Measurements from ENCODE around the gene ARFGAP3. TPM values are rescaled to one million over a fixed set of nuclear protein-coding genes. Genes with fewer than 3 reads are reported as not detected.
"Not testable (repeated sequence)": the region's sequence is repeated elsewhere in the genome, so short reads cannot be mapped to it uniquely, and the experiment has no call there.

ARFGAP3 gene
- total RNA-seq, 4 donors from 2014 or later, result 40.6 to 67.9 (median 49.1) TPM

DNA sequence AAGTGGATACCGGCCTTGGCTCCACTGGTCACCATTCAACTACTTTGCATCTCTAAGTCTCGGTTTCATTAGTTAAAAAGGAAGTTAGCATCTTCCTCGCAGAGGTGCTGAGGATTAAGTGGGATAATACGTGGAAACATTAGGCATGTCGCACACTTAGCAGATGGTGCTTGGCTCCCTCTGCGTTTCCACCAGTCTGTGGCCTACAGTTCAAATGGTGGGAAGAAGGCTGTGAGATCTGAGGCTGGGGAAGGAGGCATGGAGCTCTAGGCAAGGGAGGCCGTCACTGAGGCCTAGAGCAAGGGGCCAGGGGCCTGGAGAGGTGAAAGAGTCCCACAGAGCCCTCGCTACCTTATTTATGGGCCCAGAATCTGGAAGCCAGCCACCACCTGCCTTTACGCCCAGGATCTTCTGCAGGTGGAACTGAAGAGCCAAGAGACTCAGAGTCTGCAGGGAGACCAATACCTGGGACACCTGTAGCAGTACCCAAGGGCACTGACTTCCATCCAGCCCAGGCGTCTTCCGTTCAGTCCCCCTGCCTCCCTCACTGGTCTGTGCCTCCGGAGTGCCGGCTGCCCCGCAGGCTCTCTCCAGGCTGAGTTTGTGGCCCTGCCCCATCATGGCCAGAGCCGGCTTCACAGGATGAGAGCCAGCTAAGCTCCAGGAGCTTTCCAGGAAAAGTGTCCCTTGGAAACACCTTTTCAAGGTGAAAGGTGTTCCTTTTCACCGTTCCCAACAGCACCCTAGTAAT lies 70.3 kb downstream of the ARFGAP3 start:
- ATAC-seq, result no peak
- Histone ChIP-seq H3K27me3 (peaks cover 4% of the 10 kb centered on the region), H3K4me3 (no peak overlapping the region), H3K27ac (no peak overlapping the region), H3K9me3 (no peaks in the 10 kb centered on the region), H3K36me3 (no peaks in the 10 kb centered on the region), H3K4me1 (peaks cover 0 to 13% (median 6%) of the 10 kb centered on the region in 3 donors)
- no peak for TF ChIP-seq POLR2AphosphoS5 (IDR thresholded peaks at IDR 0.05)
- no peak for TF ChIP-seq POLR2A (IDR thresholded peaks at IDR 0.05)
- TF ChIP-seq, protein P1, sequence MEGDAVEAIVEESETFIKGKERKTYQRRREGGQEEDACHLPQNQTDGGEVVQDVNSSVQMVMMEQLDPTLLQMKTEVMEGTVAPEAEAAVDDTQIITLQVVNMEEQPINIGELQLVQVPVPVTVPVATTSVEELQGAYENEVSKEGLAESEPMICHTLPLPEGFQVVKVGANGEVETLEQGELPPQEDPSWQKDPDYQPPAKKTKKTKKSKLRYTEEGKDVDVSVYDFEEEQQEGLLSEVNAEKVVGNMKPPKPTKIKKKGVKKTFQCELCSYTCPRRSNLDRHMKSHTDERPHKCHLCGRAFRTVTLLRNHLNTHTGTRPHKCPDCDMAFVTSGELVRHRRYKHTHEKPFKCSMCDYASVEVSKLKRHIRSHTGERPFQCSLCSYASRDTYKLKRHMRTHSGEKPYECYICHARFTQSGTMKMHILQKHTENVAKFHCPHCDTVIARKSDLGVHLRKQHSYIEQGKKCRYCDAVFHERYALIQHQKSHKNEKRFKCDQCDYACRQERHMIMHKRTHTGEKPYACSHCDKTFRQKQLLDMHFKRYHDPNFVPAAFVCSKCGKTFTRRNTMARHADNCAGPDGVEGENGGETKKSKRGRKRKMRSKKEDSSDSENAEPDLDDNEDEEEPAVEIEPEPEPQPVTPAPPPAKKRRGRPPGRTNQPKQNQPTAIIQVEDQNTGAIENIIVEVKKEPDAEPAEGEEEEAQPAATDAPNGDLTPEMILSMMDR (IDR thresholded peaks at IDR 0.05), result no peak
- no peak for TF ChIP-seq EP300 (IDR thresholded peaks at IDR 0.05)
- WGBS, 2 donors (ENCODE audit: low coverage in 1 of 2), result 88 to 92% methylated on average over 6 to 15 of the region's 16 CpGs

DNA sequence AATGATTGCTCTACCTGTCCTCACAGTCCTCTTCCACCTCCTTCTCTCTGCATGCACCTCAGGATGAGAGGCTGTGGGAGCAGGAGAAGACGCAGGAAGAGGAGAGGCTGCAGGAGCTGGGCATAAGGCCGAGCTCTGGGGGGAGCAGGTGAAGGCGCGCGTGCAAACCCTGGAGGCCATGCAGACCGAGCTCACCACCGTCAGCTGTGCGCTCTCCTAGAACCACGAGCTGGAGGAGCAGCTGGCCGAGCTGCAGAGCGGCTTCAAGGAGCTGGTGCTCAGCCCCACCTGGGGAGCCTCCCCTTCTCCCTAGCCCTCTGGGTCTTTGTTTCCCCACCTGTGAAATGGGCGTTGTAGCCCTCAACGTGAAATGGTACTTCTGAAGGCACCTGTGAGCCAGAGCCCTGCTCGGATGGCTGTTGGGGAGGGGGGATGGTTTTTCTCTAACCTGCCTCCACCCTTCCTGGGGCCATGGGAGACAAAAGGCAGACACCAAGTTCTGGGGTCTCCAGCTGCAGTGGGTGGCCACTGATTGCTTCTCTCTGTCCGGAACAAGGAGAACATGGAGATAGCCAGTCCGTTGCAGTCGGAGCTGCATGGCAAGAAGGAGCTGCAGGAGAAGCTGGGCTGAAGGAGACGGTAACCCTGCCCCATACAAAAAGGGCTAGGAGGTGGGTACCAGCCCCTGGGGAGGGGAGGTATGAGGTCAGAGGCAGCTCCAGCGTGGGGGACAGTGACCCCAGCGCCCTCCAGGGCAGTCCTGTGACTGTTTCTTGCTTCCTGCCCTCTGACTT lies 71.2 kb downstream of the ARFGAP3 start:
- H3K4me3 ChIP-seq, result no peak overlapping the region
- peaks cover 4% of the 10 kb centered on the region for H3K27me3 ChIP-seq
- no peak overlapping the region for H3K27ac ChIP-seq
- peaks cover 0 to 4% (median 0%) of the 10 kb centered on the region in 3 donors for H3K4me1 ChIP-seq
- no peak for ATAC-seq
- H3K36me3 ChIP-seq, result no peaks in the 10 kb centered on the region
- 78 to 89% methylated on average over 5 to 11 of the region's 20 CpGs for WGBS, 2 donors (ENCODE audit: low coverage in 1 of 2)
- H3K9me3 ChIP-seq, result no peaks in the 10 kb centered on the region
- TF ChIP-seq, protein P1 (IDR thresholded peaks at IDR 0.05), result no peak
- TF ChIP-seq EP300 (IDR thresholded peaks at IDR 0.05) (no peak), POLR2AphosphoS5 (IDR thresholded peaks at IDR 0.05) (no peak), POLR2A (IDR thresholded peaks at IDR 0.05) (no peak)

DNA sequence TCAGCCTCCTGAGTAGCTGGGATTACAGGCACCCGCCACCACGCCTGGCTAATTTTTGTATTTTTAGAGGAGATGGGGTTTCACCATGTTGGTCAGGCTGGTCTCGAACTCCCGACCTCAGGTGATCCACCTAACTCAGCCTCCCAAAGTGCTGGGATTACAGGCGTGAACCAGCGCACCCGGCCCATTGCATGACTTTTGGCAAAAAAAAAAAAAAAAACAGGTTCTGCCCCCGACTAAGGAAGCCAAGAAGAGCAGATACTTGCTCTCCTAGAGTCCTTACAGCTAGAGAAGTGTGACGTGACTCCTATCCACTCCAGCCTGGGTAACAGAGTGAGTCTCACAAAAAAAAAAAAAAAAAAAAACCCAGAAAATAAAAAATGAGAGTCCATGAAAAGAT lies 74.8 kb downstream of the ARFGAP3 start:
- H3K36me3 ChIP-seq, H3K27ac ChIP-seq, H3K4me3 ChIP-seq, H3K4me1 ChIP-seq, H3K27me3 ChIP-seq, ATAC-seq, H3K9me3 ChIP-seq: not testable (repeated sequence)
- WGBS, 2 donors (ENCODE audit: low coverage in 1 of 2), result 21 to 85% methylated on average over 2 to 6 of the region's 9 CpGs

DNA sequence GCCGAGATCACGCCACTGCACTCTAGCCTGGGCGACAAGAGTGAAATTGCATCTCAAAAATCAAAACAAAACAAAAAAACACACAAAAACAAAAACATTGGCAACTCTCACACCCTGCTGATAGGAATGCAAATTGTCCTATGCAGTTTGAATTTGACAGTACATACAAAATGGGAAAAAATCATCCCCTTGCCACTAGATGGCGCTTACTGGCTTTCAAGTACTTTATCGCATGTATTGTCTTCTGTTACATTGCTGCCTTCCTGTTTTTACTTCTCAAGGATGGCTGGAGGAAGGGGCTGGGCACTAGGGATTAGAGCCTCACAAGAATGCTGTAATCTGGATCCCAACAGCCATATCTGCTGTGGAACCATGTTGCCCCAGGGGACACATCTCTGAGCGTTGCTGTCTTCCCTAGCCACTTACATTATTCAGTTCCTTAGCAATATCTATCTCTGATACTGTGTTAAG lies 77.0 kb downstream of the ARFGAP3 start:
- Histone ChIP-seq H3K27ac (no peak overlapping the region), H3K36me3 (no peaks in the 10 kb centered on the region), H3K4me3 (no peak overlapping the region), H3K9me3 (no peaks in the 10 kb centered on the region), H3K4me1 (peaks cover 0 to 7% (median 0%) of the 10 kb centered on the region in 3 donors), H3K27me3 (peaks cover 4% of the 10 kb centered on the region)
- 0 to 30% methylated on average over 3 to 6 of the region's 6 CpGs for WGBS, 2 donors (ENCODE audit: low coverage in 1 of 2)
- TF ChIP-seq POLR2A (IDR thresholded peaks at IDR 0.05) (no peak), POLR2AphosphoS5 (IDR thresholded peaks at IDR 0.05) (peak; percentile 36)
- TF ChIP-seq, protein P1 (IDR thresholded peaks at IDR 0.05), result peak in 3 of 4 experiments; percentile 87 to 95 (median 94)
- ATAC-seq, result peak; percentile 80

DNA sequence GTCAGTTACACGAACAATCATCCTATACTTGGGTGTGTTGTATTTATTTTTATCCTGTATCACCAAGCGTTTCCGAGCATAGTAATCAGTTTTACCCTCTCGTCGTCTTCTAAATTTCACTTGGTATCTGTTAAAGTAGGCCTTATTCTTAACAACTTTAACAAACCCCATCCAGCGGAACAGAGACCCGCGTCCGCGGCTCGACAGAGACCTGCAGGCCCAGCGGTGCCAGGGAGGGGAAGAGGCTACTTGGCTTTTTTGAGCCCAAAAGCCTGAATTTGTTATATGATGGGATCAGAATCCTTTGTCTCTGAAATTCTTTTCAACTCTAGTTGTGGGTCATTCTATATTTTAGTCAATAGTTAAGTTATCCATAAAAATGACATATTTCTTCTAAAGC lies 79.9 kb downstream of the ARFGAP3 start:
- Histone ChIP-seq H3K4me3 (no peak overlapping the region), H3K27me3 (no peaks in the 10 kb centered on the region), H3K27ac (no peak overlapping the region), H3K36me3 (no peaks in the 10 kb centered on the region), H3K4me1 (peaks cover 0 to 7% (median 0%) of the 10 kb centered on the region in 3 donors), H3K9me3 (no peaks in the 10 kb centered on the region)
- ATAC-seq, result no peak
- TF ChIP-seq POLR2A (IDR thresholded peaks at IDR 0.05), result no peak
- no peak for TF ChIP-seq POLR2AphosphoS5 (IDR thresholded peaks at IDR 0.05)
- TF ChIP-seq EP300 (IDR thresholded peaks at IDR 0.05), result no peak
- TF ChIP-seq, protein P1 (IDR thresholded peaks at IDR 0.05), result no peak
- WGBS, 2 donors (ENCODE audit: low coverage in 1 of 2), result 83 to 96% methylated on average over 8 to 12 of the region's 12 CpGs

Measured in gastroesophageal sphincter (tissue), 4 donors.